Measurements from ENCODE around the gene EGFL8.
A peak's percentile ranks its signal among the peaks of the same experiment; 100 is the strongest.
"Not testable (repeated sequence)": the region's sequence is repeated elsewhere in the genome, so short reads cannot be mapped to it uniquely, and the experiment has no call there.

Gene EGFL8

GRCh38 chr6:32183030-32183429 lies 18.6 kb downstream of the EGFL8 start:
- H3K27ac ChIP-seq: no peak overlapping the region
- no peak for TF ChIP-seq CTCF (conservative IDR thresholded peaks at IDR 0.05)

GRCh38 chr6:32183483-32184083 lies 19.2 kb downstream of the EGFL8 start:
- no peak for TF ChIP-seq CTCF (conservative IDR thresholded peaks at IDR 0.05)
- no peak overlapping the region for H3K27ac ChIP-seq

- no peak for TF ChIP-seq CTCF (conservative IDR thresholded peaks at IDR 0.05)
- H3K27ac ChIP-seq: no peak within 1 kb of the TSS
These were observed 19.8 kb downstream of the EGFL8 start, which contains the start of gene AGER for GRCh38 chr6:32184084-32184640. Gene AGER, minus strand, starts transcription at chr6:32184253. Its CDS starts 31 bp downstream, at chr6:32184222.

- not testable (repeated sequence) for H3K27ac ChIP-seq
These were observed 21.3 kb downstream of the EGFL8 start for GRCh38 chr6:32185681-32186131.

- H3K27ac ChIP-seq: not testable (repeated sequence)
These were observed 21.9 kb downstream of the EGFL8 start for GRCh38 chr6:32186151-32186840.

GRCh38 chr6:32187009-32187709 lies 22.8 kb downstream of the EGFL8 start:
- no peak overlapping the region for H3K27ac ChIP-seq

GRCh38 chr6:32187725-32188380 lies 23.5 kb downstream of the EGFL8 start:
- H3K27ac ChIP-seq: peak overlapping the region; percentile 83; the same call in 1 of the 2 replicates

More at GRCh38 chr6:32187009-32187709, 22.8 kb downstream of the EGFL8 start:
- TF ChIP-seq CTCF (conservative IDR thresholded peaks at IDR 0.05): no peak

GRCh38 chr6:32188381-32189068 lies 24.1 kb downstream of the EGFL8 start:
- no peak for TF ChIP-seq CTCF (conservative IDR thresholded peaks at IDR 0.05)
- peak overlapping the region; percentile 83; the same call in 1 of the 2 replicates for H3K27ac ChIP-seq

Measured in VCaP (cell line).